ENCODE data around the gene DCAF15.
A peak's percentile ranks its signal among the peaks of the same experiment; 100 is the strongest.

The DCAF15 gene

DNA sequence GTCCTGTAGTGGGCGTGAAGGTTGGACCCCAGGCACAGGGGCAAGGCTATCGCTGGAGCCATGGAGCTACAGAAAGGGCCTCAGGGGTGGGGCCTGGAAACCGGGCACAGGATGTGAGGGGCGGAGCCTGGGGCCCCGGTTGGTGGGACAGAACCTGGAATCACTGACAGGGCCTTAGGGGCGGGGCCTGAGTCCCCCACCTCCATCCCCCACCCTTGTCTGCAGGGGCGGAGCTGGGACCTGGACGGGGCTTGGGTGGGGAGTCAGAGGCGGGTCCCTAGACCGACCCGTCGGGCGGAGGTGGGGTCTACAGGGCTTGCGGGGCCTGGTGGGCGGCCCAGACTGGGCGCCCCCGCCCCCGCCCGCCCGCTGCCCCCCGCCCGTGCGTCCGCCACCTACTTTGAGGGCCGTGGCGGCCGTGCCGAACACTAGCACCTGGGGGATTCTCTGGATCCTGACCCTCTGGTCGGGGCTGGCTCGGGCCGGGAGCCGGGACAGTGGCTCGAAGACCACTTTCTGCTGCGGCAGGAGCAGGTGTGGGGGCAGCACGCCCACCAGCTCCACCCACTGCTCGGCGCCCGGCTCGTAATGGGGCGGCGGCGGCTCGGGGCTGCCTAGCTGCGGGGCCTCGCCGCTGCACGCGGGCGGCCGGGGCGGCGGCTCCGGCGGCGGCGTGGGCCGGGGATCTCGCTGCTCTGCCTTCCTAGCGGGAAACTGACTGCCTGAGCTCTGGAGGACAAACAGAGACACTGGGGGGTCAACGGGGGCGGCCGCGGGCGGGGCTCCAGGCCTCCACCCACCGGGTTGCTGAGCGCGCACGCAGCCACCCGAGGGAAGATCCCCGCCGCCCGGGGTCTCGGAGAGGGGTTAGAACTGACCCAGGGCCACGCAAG, 26.3 kb downstream of the DCAF15 start:
- peak; percentile 69 for DNase-seq

DNA sequence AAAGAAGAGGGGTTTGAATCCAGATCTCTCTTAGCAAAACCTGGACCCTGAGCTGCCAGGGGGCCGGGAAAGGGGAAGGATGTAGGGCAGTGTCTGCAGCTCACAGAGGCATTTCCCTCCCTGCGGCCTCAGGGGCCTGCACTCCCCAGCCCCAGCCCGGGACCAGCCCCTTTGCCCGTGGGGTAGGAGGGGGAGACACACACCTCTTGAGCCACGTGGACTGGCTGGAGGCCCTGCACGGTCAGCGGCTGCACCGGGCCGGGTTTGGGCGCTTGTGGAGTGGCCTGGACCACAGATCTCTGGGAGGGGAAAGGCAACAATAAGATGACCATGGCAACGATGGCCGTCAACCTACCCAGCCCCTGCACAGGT, 26.9 kb downstream of the DCAF15 start:
- DNase-seq, result no peak

GRCh38 chr19:13979686-13980085, 27.4 kb downstream of the DCAF15 start:
- DNase-seq, result no peak

DNA sequence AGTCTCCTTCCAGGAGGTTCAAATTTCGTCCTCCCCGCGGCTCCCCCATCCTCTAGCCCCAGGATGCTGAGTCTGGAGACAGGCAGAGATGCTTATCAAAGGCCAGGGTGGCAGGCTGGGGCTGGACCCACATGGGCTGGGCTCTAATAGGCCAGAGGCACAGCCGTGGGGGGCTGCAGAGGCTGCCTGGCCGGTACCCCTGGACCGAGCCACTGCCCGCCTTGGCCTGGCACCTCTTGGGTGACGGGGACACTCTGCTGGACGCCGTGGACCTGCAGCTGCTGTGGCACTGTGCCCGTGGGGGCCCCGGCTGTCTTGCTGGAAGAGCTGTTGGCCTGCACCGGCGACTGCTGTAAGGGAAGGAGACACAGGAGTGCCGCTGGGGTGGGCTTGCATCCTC, 28.0 kb downstream of the DCAF15 start:
- no peak for DNase-seq

GRCh38 chr19:13981021-13981420, 28.7 kb downstream of the DCAF15 start:
- DNase-seq, result no peak

GRCh38 chr19:13981467-13981866, 29.2 kb downstream of the DCAF15 start:
- no peak for DNase-seq

DNA sequence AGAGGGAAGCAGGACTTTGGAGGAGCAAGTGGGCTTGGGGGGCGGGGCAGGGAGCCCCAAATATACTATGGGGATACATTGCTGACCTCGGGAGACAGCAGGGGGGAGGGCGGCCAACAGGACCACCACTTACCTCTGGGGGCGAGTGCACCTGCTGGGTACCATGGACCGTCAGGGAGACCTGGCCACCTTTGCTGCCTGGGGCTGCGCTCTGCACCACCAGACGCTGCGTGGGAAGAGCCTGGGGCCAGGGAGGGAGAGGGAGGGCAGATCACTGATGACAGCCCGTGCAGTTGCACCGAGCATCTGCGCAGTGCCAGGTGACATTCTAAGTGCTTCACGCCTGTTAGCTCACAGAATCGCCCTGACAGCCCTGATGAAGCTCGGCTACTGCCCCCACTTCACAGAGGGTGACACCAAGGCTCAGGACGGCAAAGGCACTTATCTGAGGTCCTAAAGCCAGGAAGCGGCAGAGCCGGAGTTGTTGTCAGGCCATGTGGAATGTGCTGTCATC, 29.7 kb downstream of the DCAF15 start:
- DNase-seq, result no peak

DNA sequence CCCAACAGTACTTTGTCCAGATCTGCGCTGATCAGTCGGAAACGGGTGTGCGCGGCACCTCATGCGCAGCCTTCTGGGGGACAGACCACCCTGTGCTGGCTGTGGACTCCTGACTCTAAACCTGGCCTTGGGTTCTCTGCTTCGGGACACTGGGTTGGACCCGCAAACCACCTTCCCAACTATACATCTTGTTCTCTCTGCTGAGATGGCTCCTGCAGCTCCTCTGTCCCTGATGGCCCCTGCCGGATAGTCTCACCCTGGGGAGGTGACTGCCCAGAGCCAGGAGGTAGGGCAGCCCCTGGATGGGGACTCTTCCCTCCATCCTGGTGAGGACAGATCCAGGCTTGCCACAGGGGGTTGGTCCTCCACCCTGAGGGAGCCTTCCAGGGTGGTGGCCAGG, 30.5 kb downstream of the DCAF15 start:
- DNase-seq, result no peak

DNA sequence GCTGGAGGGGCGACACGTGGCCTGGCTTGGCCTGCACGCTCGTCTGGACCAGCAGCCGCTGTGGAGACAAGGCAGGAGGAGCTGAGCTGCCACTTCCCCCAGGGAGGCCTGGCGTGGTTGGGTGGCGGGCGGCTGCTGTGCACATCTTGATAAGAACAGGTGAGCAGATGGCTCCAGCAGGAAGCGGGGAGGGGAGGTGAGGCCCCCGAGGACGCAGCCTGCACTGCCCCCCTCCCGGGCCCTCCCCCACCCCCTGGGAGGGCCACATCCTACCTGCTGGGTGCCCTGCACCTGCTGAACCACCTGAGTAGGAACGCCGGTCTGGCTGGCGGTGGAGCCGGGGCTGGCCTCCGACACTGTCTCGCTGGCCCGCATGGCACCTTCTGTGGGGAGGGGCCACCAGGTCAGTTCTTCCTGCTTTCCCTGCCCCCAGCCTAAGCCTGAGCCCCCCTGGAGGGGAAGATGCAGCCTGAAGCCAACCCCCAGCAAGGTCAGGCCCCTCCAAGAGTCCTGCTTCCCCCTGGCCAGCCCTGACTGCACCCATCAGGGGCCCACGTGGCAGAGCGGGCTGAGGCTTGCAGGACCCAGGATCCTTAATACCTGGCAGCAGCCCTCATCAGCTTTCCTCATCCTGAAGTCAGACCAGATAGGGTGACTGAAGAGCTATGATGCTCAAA, 31.0 kb downstream of the DCAF15 start:
- DNase-seq, result no peak

- no peak for DNase-seq
Measured at GRCh38 chr19:13984186-13984585, 31.9 kb downstream of the DCAF15 start.

DNA sequence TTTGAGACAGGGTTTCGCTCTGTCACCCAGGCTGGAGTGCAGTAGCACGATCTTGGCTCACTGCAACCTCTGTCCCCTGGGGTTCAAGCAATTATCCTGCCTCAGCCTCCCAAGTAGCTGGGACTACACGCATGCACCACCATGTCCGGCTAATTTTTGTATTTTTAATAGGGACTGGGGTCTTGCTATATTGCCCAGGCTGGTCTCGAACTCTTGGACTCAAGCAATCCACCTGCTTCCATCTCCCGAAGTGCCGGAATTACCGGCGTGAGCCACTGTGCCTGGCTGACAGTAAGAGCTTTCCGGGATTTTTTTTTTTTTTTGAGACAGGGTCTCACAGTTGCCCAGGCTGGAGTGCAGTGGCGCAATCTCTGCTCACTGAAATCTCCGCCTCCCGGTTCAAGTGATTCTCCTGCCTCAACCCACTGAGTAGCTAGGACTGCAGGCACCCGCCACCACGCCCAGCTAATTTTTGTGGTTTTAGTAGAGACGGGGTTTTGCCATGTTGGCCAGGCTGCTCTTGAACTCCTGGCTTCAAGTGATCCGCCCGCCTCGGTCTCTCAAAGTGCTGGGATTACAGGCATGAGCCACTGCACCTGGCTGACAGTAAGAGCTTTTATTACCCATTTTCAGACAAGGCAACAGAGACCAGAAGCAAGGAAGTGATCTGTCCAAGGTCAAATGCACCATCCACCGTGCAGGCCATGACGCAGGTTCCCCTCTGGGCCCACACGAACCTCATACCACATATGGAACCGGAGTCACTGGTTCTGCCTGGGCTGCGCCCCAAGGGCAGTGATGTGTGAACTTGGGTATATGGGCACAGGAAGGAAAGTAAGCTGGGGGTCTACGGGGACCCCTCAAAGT, 32.8 kb downstream of the DCAF15 start:
- no peak for DNase-seq

DNA sequence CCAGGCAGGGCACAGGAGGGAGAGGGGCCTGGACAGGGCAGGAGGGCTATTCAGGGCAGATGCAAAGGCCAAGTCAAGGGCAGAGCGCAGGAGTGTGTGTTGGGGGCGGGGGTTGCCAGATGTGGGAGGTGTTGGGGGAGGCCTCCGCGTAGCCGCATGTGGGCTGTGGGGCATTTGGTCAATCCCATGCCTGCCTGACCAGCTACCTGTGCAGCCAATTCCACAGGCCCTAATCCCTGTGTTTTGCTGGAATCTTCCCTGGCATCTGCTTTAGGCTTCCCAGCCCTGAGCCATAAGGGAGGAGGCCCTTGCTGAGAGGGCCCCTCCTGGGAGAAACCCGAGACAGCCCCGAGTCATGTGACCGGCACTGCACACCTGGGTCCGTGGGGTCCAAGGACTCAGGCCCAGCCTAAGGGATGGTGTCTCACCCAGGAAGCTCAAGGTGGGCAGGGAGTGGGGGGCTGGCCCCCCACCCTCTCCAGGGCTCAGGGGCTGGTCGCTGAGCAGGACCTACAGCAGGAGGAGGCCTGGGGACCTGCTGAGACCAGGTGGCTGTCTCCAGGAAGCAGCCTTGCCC, 33.5 kb downstream of the DCAF15 start:
- no peak for DNase-seq

GRCh38 chr19:13986348-13986904, 34.1 kb downstream of the DCAF15 start:
- peak; percentile 93 for DNase-seq

- no peak for DNase-seq
Measured at GRCh38 chr19:13987101-13987890, 35.0 kb downstream of the DCAF15 start.

DNA sequence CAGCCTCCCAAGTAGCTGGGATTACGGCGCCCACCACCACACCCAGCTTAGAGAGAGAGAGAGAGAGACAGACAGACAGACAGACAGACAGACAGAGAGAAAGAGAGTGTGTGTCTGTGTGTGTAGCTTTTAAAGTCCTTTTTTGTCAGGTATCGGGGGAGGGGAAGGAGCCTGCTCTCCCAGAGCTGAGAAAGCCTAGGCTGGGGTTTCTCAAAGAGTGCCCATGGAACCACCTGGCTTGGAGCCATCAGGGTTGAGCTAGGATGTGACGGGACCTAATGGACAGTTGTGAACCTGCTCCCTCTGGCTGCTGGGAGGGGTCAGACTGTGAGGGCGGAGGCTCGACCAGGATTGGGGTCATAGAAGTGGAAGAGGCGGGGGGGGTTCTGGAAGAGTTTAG, 37.2 kb downstream of the DCAF15 start:
- DNase-seq, result no peak

GRCh38 chr19:13990085-13990484, 37.8 kb downstream of the DCAF15 start:
- no peak for DNase-seq

DNA sequence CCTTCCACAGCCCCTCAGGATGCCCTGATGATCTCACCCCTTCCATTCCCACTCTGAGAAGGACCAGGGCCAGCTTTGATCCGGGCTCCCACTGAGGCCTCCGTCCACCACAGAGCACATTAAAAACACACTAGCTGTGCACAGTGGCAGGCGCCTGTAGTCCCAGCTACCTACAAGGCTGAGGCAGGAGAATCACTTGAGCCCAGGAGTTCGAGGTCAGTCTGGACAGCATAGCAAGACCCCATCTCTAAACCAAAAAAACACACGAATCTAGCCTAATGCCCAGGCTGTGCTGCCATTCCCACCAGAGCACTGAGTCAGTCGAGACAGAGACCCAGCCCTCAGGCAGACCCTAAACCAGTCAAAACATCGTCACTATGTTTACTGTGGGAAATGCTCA, 39.7 kb downstream of the DCAF15 start:
- DNase-seq, result no peak

GRCh38 chr19:13993590-13994300, 41.4 kb downstream of the DCAF15 start:
- DNase-seq, result no peak

- peak; percentile 43 for DNase-seq
Measured at GRCh38 chr19:13995017-13995728, 42.9 kb downstream of the DCAF15 start.
